ENCODE measurements around the gene LSR.
"Not testable (repeated sequence)": the region's sequence is repeated elsewhere in the genome, so short reads cannot be mapped to it uniquely, and the experiment has no call there.

The LSR gene

DNA sequence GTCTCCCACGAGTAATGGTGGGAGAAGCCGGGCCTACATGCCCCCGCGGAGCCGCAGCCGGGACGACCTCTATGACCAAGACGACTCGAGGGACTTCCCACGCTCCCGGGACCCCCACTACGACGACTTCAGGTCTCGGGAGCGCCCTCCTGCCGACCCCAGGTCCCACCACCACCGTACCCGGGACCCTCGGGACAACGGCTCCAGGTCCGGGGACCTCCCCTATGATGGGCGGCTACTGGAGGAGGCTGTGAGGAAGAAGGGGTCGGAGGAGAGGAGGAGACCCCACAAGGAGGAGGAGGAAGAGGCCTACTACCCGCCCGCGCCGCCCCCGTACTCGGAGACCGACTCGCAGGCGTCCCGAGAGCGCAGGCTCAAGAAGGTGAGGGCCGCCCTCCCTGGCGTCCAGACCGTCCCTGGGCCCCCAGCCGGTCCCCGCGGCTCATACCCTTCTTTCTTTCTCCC is 18.6 kb downstream of the LSR start:
- DNase-seq (ENCODE audit: low spot score), result no peak

GRCh38 chr19:35267818-35268535 is 19.2 kb downstream of the LSR start:
- DNase-seq (ENCODE audit: low spot score), result peak; percentile 78

GRCh38 chr19:35268536-35269437 is 20.0 kb downstream of the LSR start, which contains the start of gene USF2:
TSS of gene USF2 (plus strand) at chr19:35268962. CDS start at chr19:35269102, 140 bp downstream.
- peak; percentile 61 for DNase-seq (ENCODE audit: low spot score)

- peak; percentile 85 for DNase-seq (ENCODE audit: low spot score)
Observed at GRCh38 chr19:35269438-35270117, 20.8 kb downstream of the LSR start.

- DNase-seq (ENCODE audit: low spot score), result no peak
Observed at GRCh38 chr19:35270381-35270811, 21.6 kb downstream of the LSR start.

GRCh38 chr19:35271546-35271945 is 22.7 kb downstream of the LSR start:
- no peak for DNase-seq (ENCODE audit: low spot score)

GRCh38 chr19:35272122-35272719 is 23.4 kb downstream of the LSR start:
- no peak for DNase-seq (ENCODE audit: low spot score)

GRCh38 chr19:35272954-35273649 is 24.3 kb downstream of the LSR start:
- DNase-seq (ENCODE audit: low spot score), result no peak

DNA sequence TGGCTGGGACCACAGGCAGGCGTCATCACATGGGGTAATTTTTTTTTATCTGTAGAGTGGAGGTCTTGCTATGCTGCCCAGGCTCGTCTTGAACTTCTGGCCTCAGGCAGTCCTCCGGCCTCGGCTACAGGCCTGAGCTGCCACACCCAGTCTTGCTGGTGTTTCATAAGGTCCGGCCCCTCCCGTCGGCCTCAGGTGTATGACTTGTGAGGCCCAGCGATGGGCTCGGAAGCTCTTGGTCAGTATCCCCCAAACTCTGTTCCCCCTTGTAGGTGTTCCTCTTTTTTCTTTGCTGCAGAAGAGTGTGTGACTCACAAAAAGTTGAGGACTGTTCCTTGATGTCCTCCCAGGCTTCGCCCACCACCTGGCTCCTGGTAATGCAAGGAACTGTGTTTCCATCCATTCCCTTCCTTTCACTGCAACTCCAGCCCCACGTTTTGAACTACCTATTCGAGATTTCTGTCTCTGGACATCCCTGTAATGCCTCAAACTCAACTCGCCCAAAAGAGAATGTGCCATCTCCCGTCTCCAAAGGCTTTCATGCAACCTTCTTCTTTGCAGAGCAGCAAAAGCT is 25.0 kb downstream of the LSR start:
- no peak for DNase-seq (ENCODE audit: low spot score)

DNA sequence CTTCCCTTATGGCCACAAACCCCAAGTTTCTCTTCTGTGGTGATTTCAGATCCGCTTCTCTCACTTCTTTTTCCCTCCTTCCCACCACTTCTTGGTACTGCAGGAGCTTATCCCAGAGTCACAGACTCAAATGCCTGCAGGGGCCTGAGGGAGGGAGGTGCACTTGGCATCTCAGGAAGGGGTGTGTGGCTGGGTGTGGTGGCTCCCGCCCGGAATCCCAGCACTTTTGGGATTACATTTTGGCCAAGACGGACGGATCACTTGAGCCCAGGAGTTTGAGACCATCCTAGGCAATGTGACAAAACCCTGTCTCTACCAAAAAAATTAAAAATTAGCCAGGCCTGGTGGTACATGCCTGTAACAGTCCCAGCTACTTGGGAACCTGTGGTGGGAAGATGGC is 25.5 kb downstream of the LSR start:
- DNase-seq (ENCODE audit: low spot score), result no peak

GRCh38 chr19:35276706-35277281 is 28.0 kb downstream of the LSR start:
- DNase-seq (ENCODE audit: low spot score), result no peak

- DNase-seq (ENCODE audit: low spot score), result no peak
Observed at GRCh38 chr19:35278578-35279284, 29.9 kb downstream of the LSR start.

- no peak for DNase-seq (ENCODE audit: low spot score)
Observed at GRCh38 chr19:35279374-35279773, 30.6 kb downstream of the LSR start.

GRCh38 chr19:35279985-35280821 is 31.4 kb downstream of the LSR start:
- no peak for DNase-seq (ENCODE audit: low spot score)

GRCh38 chr19:35281303-35281702 is 32.5 kb downstream of the LSR start:
- no peak for DNase-seq (ENCODE audit: low spot score)

DNA sequence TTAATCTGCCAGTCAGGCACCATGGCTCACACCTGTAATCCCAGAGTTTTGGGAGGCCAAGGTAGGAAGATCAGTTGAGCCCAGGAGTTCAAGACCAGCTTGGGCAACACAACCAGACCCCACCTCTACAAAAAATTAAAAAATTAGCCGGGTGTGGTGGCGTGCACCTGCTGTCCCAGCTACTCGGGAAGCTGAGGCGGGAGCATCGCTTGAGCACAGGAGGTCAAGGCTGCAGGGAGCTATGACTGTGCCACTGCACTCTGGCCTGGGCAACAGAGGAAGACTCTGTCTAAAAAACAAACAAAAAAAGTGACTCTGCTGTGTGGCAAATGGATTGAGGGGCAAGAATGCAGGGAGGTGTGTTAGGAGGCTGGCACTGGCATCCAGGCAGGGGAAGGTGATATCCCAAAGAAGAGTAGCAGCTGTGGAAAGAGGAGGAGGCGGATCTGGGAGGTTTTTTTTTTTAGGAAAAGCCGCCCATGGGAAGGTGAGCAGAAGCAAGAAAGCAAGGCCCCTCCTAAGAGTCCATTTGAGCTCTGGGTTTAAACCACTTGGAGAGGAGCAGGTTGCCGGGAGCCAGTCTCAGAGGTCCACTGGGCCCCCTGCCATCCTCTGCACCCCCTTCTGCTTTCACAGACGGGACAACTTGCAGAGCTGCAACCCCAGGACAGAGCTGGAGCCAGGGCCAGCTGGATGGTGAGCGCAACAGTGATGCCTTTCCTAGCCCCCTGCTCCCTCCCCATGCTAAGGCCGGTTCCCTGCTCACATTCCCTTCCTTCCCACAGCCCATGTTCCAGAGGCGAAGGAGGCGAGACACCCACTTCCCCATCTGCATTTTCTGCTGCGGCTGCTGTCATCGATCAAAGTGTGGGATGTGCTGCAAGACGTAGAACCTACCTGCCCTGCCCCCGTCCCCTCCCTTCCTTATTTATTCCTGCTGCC is 35.6 kb downstream of the LSR start:
- no peak for DNase-seq (ENCODE audit: low spot score)

DNA sequence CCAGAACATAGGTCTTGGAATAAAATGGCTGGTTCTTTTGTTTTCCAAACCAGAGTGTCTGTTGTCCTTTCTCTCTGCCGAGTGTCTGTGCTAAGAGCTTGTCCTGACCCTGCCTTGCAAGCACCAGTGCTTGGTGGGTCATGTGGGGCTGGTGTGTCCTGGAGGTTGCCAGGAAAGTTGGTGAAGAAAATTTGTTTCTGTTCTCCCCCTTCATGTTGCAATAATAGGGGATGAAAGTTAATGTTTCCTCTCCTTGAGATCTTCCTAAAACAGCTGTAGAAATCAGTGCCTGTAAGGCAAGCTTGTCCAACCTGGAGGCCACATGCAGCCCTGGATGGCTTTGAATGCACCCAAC is 36.3 kb downstream of the LSR start:
- no peak for DNase-seq (ENCODE audit: low spot score)

GRCh38 chr19:35285465-35285864 is 36.7 kb downstream of the LSR start:
- DNase-seq (ENCODE audit: low spot score), result not testable (repeated sequence)

Measured in LoVo (cell line).